GM19043 (cell line): ENCODE measurements around the gene C1orf232.

ENCODE experiments used
- ATAC-seq: cut with Tn5 transposase; IDR thresholded peaks from one replicate; pipeline ENCODE4 v1.9.1; 2021; ENCODE audit warnings: low read depth; ENCODE audit not compliant: unreplicated experiment

C1orf232 gene

DNA sequence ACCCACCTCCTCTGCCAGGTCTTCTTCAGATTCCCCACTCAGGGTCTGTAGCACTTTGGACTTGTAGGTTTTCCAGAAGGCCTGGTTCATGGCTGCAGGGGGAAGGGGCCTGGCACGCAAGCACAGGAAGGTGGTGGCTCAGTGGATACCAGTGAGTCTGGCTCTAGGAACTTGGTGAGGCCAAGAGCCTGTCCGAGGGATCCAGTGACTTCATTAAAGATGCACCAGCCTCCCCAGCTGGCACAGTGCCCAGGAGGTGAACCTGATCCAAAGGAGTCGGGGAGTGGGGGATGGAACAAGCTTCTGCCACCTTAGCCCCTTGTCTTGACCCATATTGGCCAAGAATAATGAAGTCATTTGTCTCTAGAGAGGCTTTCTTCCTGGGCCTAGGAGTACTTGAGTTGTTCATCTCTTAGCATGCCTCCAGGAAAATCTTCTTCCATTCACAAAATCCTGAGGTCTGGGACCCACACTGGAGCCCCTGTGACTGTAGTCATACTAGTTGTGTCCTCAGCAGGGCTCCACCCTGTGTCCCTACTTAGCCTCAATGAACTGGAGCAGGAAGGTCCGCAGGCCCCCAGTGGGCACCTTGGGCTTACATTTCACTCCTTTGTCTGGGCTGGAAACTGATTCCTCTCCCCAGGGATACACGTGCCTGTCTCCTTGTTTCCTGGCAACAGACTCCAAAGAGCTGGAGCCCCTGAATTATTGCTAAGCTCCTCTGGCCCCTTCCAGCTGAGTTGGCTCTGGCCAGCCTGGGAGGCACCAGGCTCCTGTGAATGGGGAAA, at the start of gene C1orf232:
TSS of gene C1orf232 (minus strand) at position 554 of the 788 bp plus-strand sequence. CDS start at position 90, 464 bp downstream.
- no peak for ATAC-seq

DNA sequence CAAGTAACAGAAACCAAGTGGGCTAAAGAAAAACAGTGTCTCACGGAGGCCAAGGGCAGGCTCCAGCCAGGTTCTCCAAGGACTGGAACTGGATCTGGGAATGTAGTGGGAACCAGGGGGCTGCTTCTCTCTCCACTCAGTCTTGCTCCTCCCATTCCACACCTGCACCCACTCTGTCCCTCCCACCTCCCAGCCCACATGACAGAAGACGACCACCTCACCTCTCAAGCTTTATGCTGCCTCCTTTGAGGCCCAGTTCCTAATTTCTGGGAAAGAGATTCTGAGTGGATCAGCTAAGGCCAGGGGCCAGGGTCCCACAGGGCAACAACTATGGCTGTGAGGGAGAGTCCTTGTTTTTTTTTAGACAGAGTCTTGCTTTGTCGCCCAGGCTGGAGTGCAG, 46.5 kb upstream of the C1orf232 start:
- no peak for ATAC-seq

DNA sequence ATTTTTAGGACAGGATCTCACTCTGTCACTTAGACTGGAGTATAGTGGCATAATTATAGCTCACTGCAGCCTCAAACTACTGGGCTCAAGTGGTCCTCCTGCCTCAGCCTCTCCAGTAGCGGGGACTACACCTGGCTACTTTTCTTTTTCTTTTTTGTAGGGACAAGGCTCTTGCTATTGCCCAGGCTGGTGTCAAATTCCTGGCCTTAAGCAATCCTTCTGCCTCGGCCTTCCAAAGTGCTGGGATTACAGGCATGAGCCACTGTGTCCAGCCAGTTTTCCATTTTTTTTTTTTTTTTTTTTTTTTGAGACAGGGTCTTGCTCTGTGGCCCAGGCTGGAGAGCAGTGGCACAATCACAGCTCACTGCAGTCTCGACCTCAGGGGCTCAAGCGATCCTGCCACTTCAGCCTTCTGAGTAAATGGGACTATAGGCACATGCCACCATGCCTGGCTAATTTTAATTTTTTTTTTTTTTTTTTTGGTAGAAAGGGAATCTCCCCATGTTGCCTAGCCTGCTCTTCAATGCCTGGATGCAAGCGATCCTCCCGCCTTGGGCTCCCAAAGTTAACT, 44.7 kb upstream of the C1orf232 start:
- no peak for ATAC-seq

DNA sequence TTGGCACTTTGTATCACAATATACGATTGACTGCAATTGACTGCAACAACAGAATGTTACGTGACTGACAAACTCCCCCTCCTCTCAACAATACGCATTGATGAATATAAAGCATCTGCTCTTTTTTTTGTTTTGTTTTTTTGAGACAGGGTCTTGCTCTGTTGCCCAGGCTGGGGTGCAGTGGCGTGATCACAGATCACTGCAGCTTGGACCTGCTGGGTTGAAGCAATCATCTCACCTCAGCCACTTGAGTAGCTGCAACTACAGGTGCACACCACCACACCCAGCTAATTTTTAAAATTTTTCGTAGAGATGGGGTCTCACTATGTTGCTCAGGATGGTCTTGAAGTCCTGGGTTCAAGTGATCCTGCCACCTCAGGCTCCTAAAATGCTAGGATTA, 44.0 kb upstream of the C1orf232 start:
- ATAC-seq = no peak

DNA sequence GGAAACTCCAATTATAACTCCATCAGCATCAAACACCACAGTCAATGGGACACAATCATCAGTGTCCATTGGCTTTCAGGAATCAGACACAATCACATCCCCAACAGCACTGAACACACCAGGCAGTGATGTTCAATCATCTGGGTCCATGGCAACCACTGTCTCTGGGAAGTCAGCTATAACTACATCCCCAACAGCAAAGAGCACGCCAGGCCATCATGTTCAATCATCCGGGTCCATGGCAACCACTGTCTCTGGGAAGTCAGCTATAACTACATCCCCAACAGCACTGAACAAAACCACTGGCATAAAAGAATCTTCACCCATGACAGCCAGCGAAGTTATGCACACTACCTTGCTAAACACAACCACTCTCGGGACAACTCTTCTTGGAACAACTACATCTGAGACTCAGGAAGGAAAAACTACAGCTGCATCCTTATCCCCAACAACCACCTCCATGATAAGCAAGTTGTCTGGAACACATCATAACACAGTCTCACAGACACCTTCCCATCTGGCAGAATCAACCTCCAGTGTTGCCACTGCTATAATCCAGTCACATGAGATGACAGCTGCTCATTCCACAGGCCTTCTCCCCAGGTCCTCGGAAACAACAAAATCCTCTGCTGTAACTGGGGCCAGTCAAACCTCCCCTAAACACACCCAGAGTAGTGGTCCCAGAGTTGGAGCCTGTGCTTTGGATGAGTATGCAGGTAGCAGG, 41.5 kb upstream of the C1orf232 start:
- no peak for ATAC-seq

DNA sequence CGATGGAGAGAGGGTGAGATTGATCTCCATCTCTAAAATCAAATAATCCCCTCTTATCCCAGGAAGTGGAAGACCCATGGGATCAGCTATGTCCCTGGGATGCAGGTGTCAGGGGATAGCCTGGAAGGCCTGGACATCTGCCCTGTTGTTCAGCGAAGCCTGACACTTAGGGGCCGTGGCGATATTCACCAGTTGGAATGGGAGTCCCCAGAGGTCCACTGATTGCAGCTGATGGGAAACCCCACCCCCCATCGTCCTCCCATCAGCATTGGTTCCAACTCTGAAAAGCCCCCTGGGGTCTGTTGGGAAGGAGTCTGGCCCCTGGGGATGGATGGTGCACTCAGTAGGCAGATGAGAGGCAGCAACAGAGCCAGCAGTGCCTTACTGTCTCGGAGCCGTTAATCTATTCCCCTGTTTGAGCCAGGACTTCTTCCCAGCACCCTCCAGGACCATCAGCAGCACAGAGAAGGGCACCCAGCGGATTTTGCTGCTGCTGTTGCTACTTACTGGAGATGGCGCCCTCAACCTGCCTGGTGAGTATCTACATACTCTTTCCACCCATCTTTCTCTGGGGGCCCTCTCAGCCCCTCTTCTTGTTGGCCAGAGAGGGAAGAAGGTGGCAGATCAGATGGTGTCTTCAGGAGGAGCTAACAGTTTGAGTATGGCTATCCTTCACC, 35.0 kb upstream of the C1orf232 start:
- ATAC-seq = no peak

DNA sequence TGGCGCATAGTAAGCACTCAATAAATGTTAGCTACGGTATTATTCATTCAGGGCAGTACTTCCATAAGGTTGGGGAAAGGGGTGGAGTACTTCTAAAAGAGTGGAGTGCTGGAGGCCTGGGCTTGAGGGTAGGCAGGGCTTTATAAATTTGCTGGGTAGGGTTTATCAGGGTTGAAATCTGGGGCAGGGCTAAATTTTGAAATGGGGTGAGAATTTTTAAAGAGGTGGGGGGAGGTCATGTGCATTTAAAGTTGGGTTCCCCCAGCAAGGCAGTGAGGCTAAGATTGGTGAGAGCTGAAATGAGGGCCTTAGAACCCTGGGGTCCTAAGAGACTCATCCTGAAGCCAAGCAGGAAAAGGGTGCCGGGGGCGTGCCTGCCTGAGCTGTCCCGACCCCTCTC, 31.6 kb upstream of the C1orf232 start:
- no peak for ATAC-seq

DNA sequence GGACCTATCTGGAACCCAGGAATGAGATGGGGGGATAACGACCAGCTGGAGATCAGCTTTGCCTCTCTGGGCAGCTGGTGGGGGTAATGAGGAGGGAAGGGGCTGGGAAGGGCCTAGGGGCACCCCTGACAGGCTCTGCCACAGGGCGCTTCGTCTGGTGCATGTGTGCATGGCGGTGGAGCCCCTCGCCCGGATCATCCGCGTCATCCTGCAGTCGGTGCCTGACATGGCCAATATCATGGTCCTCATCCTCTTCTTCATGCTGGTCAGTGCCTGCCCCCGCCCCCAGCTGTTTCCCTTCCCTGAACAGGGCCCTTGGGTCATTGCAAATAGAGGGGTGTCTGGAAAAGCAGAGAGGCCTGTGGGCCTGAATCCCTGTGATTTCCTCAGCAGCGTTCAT, 29.1 kb upstream of the C1orf232 start:
- ATAC-seq = no peak

DNA sequence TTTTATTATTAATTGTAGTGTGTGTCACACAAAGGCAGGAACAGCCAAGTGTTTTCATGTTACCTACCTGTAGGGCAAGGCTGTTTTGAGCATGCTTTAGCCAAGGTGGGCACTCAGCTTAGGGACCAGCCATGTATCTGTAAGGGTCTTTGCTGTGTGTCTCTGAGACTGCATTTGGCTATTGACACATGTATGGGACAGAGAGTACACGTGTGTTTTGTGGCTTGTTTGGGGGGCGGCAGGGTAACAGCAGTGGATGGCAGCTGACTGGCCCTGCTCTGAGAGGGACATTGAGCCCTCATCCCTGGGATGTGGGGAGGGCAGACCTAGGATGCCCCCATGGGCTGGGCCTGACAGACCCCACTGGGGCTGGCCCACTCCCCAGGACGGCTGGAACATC, 28.5 kb upstream of the C1orf232 start:
- ATAC-seq = no peak

DNA sequence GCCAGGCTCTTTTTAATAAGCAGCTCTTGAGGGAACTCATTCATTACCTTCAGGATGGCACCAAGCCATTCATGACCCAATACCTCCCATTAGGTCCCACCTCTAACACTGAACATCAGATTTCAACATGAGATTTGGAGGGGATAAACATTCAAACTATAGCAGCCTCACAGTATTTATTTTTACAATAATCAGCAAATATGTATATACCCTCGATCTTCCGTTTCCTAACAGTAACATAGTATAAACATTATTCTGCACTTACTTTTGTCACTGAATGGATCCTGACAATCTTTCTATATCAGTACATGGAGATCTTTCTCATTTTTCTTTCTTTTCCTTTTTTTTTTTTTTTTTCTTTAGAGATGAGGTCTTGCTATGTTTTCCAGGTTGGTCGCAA, 27.0 kb upstream of the C1orf232 start:
- ATAC-seq = no peak

DNA sequence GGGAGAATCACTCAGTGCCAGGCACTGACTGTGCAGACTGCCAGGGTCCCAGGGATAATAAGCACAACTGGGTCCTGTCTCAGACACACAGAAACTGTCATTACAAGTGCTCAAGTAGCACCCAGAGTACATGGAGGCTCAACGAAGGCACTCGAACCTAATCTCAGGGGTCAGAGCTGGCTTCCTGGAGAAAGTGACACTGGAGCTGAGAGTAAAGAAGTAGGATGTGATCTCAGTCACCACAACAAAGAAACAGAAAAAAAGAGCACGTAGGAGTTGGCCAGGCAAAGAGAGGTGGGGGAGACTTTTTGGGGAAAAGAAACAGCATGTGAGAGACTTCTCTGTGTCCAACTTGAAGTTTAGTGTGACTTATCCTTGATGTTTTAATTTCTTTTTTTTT, 23.0 kb upstream of the C1orf232 start:
- no peak for ATAC-seq

DNA sequence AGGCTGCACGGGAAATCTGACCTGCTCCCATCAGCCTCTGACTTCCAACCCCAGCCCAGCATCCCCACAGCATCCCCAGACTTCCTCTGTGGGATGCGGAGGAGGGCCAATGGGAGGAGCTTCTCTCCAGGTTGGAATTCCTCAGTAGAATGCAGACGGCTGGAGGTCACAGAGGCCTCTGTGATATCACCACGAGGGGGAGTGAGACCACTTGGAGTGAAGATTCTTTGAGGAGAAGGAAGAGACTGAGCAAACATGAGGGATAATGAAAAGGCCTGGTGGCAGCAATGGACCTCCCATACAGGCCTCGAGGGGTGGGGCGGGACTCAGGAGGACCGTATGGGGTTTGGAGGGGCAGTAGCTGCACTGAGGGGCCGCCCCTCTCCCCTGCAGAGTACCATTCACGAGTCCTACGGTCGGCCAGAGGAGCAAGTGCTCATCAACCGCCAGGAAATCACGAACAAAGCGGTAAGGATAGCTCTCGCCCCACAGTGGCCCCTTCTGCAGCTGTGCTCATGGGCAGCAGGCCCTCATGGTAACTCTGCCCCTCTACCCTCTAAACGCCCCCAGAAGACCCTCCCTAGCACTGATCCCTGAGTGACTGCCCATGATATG, 21.7 kb upstream of the C1orf232 start, which contains the start of gene CATSPER4:
TSS of gene CATSPER4 (plus strand) at position 230 of the 615 bp plus-strand sequence. CDS start at position 256, 26 bp downstream.
- ATAC-seq = no peak

DNA sequence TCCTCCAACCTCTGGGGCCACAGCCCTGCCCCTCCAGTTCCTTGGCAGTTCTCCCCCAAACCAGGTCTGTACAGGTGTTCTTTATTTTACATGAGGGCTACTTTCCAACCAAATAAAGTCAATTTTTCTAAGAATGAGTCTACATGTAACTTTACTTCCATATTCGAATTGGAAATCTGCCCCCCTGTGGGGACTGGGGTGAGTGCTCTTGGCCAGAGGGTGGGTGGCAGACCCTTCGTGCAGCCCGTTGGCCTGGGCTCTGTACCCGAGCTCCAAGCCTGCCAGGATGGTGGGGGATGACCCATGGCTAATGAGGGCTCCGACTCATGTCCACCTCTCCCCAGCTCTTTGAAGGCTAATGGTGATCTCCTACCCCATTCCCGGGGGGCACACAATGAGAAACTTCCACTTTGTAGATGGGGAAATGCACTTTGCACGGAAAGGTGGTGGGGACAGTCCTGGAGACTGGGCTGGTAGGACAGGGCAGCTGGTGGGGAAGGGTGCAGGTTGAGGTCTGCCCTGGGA, 21.1 kb upstream of the C1orf232 start:
- ATAC-seq = no peak

DNA sequence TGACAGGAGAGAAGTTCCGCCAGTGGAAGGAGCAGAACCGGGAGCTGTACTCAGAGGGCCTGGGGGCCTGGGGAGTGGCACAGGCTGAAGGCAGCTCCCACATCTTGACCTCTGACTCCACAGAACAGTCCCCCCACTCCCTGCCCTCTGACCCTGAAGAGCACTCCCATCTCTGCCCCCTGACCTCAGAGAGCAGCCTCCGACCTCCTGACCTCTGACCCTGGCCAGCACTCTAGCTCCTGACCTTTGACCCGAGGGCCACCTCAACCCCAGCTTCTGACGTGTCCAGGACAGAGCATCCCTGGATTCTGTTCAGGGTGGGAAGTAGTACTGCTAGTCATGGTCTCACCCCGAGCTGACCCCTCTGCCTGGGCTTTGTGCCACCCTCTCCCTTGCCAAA, 20.6 kb upstream of the C1orf232 start:
- ATAC-seq = no peak

DNA sequence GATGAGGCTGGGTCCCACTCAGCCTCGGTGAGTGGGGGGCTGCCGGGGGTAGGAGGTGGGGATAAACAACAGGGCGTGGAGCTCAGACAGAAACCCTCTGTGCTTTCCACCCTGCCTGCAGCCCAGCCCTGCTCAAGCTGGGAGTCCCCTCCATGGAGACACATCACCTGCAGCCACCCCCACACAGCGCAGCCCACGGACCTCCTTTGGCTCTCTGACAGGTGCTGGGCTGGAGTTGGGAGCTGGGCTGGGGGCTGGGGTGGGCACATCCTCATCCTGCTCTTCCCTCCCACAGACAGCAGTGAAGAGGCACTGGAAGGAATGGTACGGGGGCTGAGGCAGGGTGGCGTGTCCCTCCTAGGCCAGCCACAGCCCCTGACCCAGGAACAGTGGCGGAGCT, 19.7 kb upstream of the C1orf232 start:
- ATAC-seq = no peak

DNA sequence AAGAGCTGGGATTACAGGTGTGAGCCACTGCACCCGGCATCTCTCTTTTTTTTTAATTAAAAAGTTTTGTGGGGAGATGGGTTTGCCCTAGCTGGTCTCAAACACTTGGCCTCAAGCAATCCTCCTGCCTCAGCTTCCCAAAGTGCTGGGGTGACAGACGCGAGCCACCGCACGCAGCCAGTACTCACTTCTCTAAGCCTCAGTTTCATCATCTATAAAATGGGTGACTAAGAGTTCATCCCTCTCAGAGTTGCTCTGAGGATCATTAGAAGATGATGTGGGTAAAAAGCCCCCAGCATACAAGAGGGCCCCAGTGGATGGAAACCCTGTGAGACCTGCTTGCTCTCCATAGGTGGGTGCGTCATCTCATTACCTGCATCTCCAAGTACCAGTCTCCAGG, 19.1 kb upstream of the C1orf232 start:
- ATAC-seq = no peak

DNA sequence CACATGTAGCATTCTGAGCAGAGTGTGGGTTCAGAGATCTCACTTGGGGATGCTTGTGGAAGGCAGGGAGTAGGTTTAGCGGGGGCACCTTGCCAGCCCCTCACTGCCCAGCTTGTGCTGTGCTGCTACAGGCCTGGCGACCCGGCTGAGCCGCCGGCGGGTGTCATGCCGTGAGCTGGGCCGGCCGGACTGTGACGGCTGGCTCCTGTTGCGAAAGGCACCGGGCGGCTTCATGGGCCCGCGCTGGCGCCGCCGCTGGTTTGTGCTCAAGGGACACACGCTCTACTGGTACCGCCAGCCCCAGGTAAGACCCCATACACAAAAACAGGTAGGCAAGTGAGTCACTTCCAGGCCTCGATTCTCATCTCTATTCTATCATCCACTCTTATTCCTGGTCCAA, 16.1 kb upstream of the C1orf232 start:
- ATAC-seq = no peak

DNA sequence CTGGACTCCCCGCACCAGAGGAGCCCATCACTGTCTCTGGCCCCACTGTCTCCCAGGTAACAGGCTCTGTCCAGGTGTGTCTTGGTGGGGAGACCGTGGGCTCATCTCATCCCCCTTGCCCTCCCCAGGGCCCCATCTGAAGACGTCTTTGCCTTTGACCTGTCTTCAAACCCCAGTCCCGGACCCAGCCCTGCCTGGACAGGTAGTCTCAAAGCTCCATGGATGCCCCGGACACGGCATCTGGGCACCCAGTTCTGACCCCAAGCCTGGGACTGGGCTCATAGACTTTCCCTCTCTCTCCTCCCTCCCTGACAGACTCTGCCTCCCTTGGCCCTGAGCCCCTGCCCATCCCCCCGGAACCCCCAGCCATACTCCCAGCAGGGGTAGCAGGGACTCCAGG, 15.3 kb upstream of the C1orf232 start:
- no peak for ATAC-seq

DNA sequence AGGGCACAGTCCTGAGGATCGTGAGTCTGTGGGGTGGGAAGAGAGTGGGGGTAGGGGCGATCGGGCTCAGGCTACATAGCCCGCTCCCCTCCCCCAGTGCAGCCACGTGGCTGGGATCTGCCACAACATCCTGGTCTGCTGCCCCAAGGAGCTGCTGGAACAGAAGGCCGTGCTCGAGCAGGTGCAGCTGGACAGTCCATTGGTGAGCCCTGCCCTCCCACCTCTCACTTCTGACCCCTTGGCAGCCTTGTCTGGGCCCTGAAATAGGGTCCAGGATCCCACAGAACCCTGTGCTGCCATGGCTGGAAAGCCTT, 13.6 kb upstream of the C1orf232 start:
- ATAC-seq = no peak

DNA sequence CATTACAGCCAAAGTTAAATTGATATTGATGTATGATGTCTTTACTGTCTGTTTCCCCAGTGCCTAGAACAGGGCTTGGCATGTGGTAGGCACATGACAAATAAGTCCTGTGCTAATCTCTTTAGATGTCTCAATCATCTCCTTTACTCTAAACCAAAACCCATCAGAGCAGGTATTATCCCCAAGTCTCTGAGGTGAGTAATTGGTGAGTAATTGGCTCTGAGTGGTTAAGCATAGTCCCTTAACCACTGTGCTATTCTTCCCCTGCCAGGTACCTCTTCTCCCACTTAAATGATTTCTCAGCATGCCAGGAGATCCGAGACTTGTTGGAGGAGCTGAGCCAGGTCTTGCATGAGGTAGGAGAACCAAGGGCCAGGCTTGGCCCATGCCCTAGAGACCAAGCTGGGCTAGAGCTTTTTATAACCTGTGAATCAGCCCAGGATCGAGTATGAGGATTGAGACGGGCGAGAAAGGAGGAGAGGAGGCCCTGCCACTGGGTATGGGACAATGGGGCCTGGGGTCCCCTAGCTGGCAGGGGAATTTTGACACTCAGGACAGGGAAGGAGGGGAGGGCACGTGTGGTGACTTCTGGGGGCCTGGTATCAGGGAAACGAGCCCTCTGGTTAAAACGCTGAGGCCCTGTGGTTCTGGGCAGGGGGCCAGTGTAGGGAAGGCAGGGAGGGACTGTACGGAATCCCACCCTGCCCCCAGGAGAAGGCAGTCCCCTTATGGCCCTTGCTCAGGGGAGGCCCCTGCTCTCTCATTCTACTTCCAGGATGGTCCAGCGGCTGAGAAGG, 13.0 kb upstream of the C1orf232 start:
- ATAC-seq = no peak
